ENCODE results near the gene FMO2.

Gene FMO2, protein sequence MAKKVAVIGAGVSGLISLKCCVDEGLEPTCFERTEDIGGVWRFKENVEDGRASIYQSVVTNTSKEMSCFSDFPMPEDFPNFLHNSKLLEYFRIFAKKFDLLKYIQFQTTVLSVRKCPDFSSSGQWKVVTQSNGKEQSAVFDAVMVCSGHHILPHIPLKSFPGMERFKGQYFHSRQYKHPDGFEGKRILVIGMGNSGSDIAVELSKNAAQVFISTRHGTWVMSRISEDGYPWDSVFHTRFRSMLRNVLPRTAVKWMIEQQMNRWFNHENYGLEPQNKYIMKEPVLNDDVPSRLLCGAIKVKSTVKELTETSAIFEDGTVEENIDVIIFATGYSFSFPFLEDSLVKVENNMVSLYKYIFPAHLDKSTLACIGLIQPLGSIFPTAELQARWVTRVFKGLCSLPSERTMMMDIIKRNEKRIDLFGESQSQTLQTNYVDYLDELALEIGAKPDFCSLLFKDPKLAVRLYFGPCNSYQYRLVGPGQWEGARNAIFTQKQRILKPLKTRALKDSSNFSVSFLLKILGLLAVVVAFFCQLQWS

DNA sequence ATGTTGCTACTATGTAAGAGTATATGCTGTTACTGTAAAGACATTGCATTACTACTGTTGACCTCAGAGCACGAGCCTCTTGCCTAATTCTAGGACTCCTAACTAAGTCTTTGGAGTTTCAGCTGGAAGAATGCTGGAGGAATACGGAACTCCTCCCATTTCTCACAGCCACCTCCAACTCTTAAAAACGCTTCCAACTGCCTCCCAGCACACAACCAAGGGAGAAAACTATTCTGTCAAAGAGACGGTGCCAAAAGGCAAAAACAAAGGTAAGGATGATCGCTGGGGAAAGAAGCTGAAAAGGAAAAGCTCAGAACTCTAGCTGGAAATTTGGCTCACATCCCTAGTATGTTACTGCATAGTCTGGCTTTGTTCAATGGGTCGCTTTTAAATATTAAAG is at the start of gene FMO2:
TSS of gene FMO2 (plus strand) at position 210 of the 400 bp plus-strand sequence. CDS start 414 bp downstream, outside the sequence.
- TF ChIP-seq, protein P1, sequence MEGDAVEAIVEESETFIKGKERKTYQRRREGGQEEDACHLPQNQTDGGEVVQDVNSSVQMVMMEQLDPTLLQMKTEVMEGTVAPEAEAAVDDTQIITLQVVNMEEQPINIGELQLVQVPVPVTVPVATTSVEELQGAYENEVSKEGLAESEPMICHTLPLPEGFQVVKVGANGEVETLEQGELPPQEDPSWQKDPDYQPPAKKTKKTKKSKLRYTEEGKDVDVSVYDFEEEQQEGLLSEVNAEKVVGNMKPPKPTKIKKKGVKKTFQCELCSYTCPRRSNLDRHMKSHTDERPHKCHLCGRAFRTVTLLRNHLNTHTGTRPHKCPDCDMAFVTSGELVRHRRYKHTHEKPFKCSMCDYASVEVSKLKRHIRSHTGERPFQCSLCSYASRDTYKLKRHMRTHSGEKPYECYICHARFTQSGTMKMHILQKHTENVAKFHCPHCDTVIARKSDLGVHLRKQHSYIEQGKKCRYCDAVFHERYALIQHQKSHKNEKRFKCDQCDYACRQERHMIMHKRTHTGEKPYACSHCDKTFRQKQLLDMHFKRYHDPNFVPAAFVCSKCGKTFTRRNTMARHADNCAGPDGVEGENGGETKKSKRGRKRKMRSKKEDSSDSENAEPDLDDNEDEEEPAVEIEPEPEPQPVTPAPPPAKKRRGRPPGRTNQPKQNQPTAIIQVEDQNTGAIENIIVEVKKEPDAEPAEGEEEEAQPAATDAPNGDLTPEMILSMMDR (IDR thresholded peaks at IDR 0.05; ENCODE audit: low read depth, low read length): no peak
- no peak for DNase-seq
- Histone ChIP-seq H3K27me3 (ENCODE audit: insufficient read depth, low read depth, severe bottlenecking) (no peaks in the 10 kb centered on the region), H3K4me3 (ENCODE audit: low read depth, low read length) (no peak within 1 kb of the TSS), H3K27ac (no peak within 1 kb of the TSS), H3K9me3 (ENCODE audit: severe bottlenecking) (no peaks in the 10 kb centered on the region), H3K36me3 (no peaks in the 10 kb centered on the region)

- Histone ChIP-seq H3K27me3 (ENCODE audit: insufficient read depth, low read depth, severe bottlenecking) (no peaks in the 10 kb centered on the region), H3K36me3 (no peaks in the 10 kb centered on the region)
- DNase-seq: no peak
Measured at GRCh38 chr1:171137580-171137979, 47.5 kb upstream of the FMO2 start.

DNA sequence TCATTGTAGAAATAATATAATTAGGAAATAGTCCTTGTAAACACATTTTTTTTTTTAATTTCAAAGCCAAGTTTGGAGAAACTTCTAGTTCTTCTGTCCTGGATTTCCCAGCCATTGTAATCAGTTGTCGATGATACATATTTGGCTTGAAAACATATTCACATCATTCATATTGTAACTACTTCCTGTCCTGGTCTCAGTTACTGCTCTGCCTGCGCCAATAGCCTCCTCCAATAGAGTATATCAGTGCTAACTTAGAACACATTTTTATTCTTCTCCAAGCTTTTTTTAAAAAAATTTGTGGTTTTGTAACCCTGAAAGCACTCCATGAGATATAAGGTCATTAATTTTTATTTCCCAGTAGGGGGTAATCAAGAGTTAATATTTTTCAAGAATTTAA is 46.1 kb upstream of the FMO2 start:
- no peak overlapping the region for H3K27ac ChIP-seq
- no peaks in the 10 kb centered on the region for H3K9me3 ChIP-seq (ENCODE audit: severe bottlenecking)
- no peaks in the 10 kb centered on the region for H3K36me3 ChIP-seq
- DNase-seq: no peak
- no peak overlapping the region for H3K4me3 ChIP-seq (ENCODE audit: low read depth, low read length)
- no peaks in the 10 kb centered on the region for H3K27me3 ChIP-seq (ENCODE audit: insufficient read depth, low read depth, severe bottlenecking)
- TF ChIP-seq, protein P1 (IDR thresholded peaks at IDR 0.05; ENCODE audit: low read depth, low read length): no peak

More at GRCh38 chr1:171137580-171137979, 47.5 kb upstream of the FMO2 start:
- H3K27ac ChIP-seq: no peak overlapping the region
- TF ChIP-seq, protein P1 (IDR thresholded peaks at IDR 0.05; ENCODE audit: low read depth, low read length): no peak
- H3K4me3 ChIP-seq (ENCODE audit: low read depth, low read length): no peak overlapping the region
- H3K9me3 ChIP-seq (ENCODE audit: severe bottlenecking): no peaks in the 10 kb centered on the region

- Histone ChIP-seq H3K9me3 (ENCODE audit: severe bottlenecking) (no peaks in the 10 kb centered on the region), H3K27me3 (ENCODE audit: insufficient read depth, low read depth, severe bottlenecking) (no peaks in the 10 kb centered on the region), H3K4me3 (ENCODE audit: low read depth, low read length) (no peak overlapping the region), H3K36me3 (no peaks in the 10 kb centered on the region), H3K27ac (no peak overlapping the region)
- DNase-seq: no peak
- TF ChIP-seq, protein P1 (IDR thresholded peaks at IDR 0.05; ENCODE audit: low read depth, low read length): no peak
Measured at GRCh38 chr1:171139890-171140289, 45.2 kb upstream of the FMO2 start.

- H3K4me3 ChIP-seq (ENCODE audit: low read depth, low read length): no peak overlapping the region
- H3K9me3 ChIP-seq (ENCODE audit: severe bottlenecking): no peaks in the 10 kb centered on the region
- no peaks in the 10 kb centered on the region for H3K36me3 ChIP-seq
- H3K27me3 ChIP-seq (ENCODE audit: insufficient read depth, low read depth, severe bottlenecking): no peaks in the 10 kb centered on the region
- TF ChIP-seq, protein P1 (IDR thresholded peaks at IDR 0.05; ENCODE audit: low read depth, low read length): no peak
- H3K27ac ChIP-seq: no peak overlapping the region
- peak; percentile 9 for DNase-seq
Measured at GRCh38 chr1:171140401-171140800, 44.7 kb upstream of the FMO2 start.
